Adrenal gland (tissue), 12 donors: Measurements from ENCODE around the gene ACSS3. TPM values are rescaled to one million over a fixed set of nuclear protein-coding genes. Genes with fewer than 3 reads are reported as not detected.

Experiments used
- DNase-seq, 7 donors: peaks; one replicate each; pipeline ENCODE4 v3.0.0-alpha.2; 2019 to 2020
- H3K27ac ChIP-seq, 5 donors: fragments of 200-600 bp; sonication (generic) in 4 of 5; 1 replicate in 3 of 5; 2 replicates in 2 of 5; pipeline versions ENCODE4 v1.5.1 to v1.8.0; 2016 to 2020; ENCODE audit warnings: mild to moderate bottlenecking in 1 of 5
- H3K27me3 ChIP-seq: fragments of 200-600 bp; 2 replicates; pipeline ENCODE4 v1.8.0; 2021
- H3K36me3 ChIP-seq, 2 donors: fragments of 200-600 bp; replicated peaks in 1 of 2; 1 replicate in 1 of 2; 2 replicates in 1 of 2; pipeline versions ENCODE4 v1.5.1 to v1.8.0; 2018 to 2022
- H3K4me1 ChIP-seq, 2 donors: fragments of 200-600 bp; replicated peaks in 1 of 2; 1 replicate in 1 of 2; 2 replicates in 1 of 2; pipeline versions ENCODE4 v1.5.1 to v1.8.0; 2018 to 2021
- H3K4me3 ChIP-seq, 4 donors: fragments of 200-600 bp; sonication (generic) in 3 of 4; one replicate each; pipeline ENCODE4 v1.5.1; 2016 to 2018
- H3K9me3 ChIP-seq, 3 donors: fragments of 200-600 bp; sonication (generic) in 1 of 3; replicated peaks in 1 of 3; 1 replicate in 2 of 3; 2 replicates in 1 of 3; pipeline versions ENCODE4 v1.5.1 to v1.8.0; 2016 to 2021
- CTCF ChIP-seq, 6 experiments: fragments of 450-650 bp in 4 of 6; fragments of 200-600 bp in 2 of 6; sonication (generic) in 1 of 6; IDR thresholded peaks; 1 replicate in 5 of 6; 2 replicates in 1 of 6; pipeline versions ENCODE4 v1.5.1 to v1.8.0; 2016 to 2021; ENCODE audit warnings: antibody characterized with exemption in 6 of 6, mild to moderate bottlenecking in 2 of 6, moderate library complexity in 1 of 6
- POLR2A ChIP-seq, 2 donors: fragments of 450-650 bp; IDR thresholded peaks; one replicate each; pipeline ENCODE4 v1.6.1; 2017; ENCODE audit warnings: antibody characterized with exemption in 2 of 2, mild to moderate bottlenecking in 2 of 2, moderate library complexity in 1 of 2
- WGBS, 4 donors: extraction: QIAGEN DNeasy Blood & Tissue Kit in 2 of 4; methylation state at CpG; one replicate each; pipeline versions ENCODE4 v1.1.5 to v1.1.7; 2013 to 2017; 5-methylcytosine and 5-hydroxymethylcytosine counted together
- intact Hi-C, 2 donors: fragments of 100-400 bp; cut with DNase I; formaldehyde crosslinking; loops; one replicate each; pipeline versions ENCODE4 v1.14.1 to v1.15.0; 2022 to 2023
- polyA plus RNA-seq, 3 donors: library from polyadenylated mRNA; stranded (reverse); fragments of 200-250 nt in 2 of 3; fragments of 350-450 nt in 1 of 3; fragmentation: Illumina TruSeq in 1 of 3; extraction: RNeasy Lipid Tissue Mini Kit (QIAGEN cat#74804) in 1 of 3; gene quantifications; one replicate each; pipeline ENCODE4 v1.2.3, GENCODE V29; 2013 to 2014
- total RNA-seq, 9 donors: library from RNA; depleted of rRNA in 4 of 9; stranded (reverse); fragments of >200 nt in 4 of 9; fragments of 120-200 nt in 1 of 9; fragmentation: NEBNext Ultra II Directional in 1 of 9; extraction: Animal tissue kit (Norgen Biotek cat#: 25700) in 1 of 9; gene quantifications; one replicate each; pipeline versions ENCODE4 v1.1.0 to v1.2.4, GENCODE V29; 2013 to 2023
- donor health status: healthy with polysubstance abuse.
- donor health status: Bipolar disorder and iron deficiency.
- donor health status: DM: yes; HTN: yes; CAD: no.
- donor health status: DM: no; HTN: no; CAD: no.
- donor health status: DM: no; HTN: no; CAD: no.
- donor health status: DM: yes; HTN: yes; CAD: no.

ACSS3 gene
- total and polyA plus RNA-seq, 12 donors, result 5.3 to 90.0 (median 36.1) TPM

- H3K4me3 ChIP-seq, result no peak overlapping the region
- H3K9me3 ChIP-seq, result no peaks in the 10 kb centered on the region
- H3K36me3 ChIP-seq, result no peaks in the 10 kb centered on the region
- no peak overlapping the region for H3K27ac ChIP-seq
- intact Hi-C loops, result loop anchor here in 1 of 2 donors (5.0 kb wide), 1 partner anchor 418 kb away; no protein-coding TSS in a partner anchor
- no peaks in the 10 kb centered on the region for H3K27me3 ChIP-seq
- TF ChIP-seq POLR2A (IDR thresholded peaks at IDR 0.05) (no peak), CTCF (IDR thresholded peaks at IDR 0.05) (no peak)
- WGBS, 4 donors, result 92 to 95% (median 93%) methylated on average over 7 of the region's 7 CpGs
- peaks cover 0 to 9% of the 10 kb centered on the region in 2 donors for H3K4me1 ChIP-seq
- no peak for DNase-seq
Measured at GRCh38 chr12:81255456-81255855, 177.6 kb downstream of the ACSS3 start.

GRCh38 chr12:81255947-81256346 is 178.1 kb downstream of the ACSS3 start:
- Histone ChIP-seq H3K27me3 (no peaks in the 10 kb centered on the region), H3K4me3 (no peak overlapping the region), H3K9me3 (no peaks in the 10 kb centered on the region), H3K36me3 (no peaks in the 10 kb centered on the region), H3K4me1 (peaks cover 0 to 9% of the 10 kb centered on the region in 2 donors), H3K27ac (no peak overlapping the region)
- WGBS, 4 donors, result 93 to 96% (median 95%) methylated on average over 2 of the region's 2 CpGs
- DNase-seq, result no peak
- no peak for TF ChIP-seq POLR2A (IDR thresholded peaks at IDR 0.05)
- no peak for TF ChIP-seq CTCF (IDR thresholded peaks at IDR 0.05)
- intact Hi-C loops, result loop anchor here in 1 of 2 donors (5.0 kb wide), 1 partner anchor 419 kb away; no protein-coding TSS in a partner anchor

- Histone ChIP-seq H3K27ac (no peak overlapping the region), H3K9me3 (no peaks in the 10 kb centered on the region), H3K4me3 (no peak overlapping the region), H3K27me3 (no peaks in the 10 kb centered on the region), H3K4me1 (peaks cover 0 to 9% of the 10 kb centered on the region in 2 donors), H3K36me3 (no peaks in the 10 kb centered on the region)
- no peak for TF ChIP-seq POLR2A (IDR thresholded peaks at IDR 0.05)
- peak; percentile 30 to 73 (median 54) for TF ChIP-seq CTCF (IDR thresholded peaks at IDR 0.05)
- WGBS, 4 donors, result 45 to 50% (median 48%) methylated on average over 4 of the region's 4 CpGs
- peak in 1 of 7 donors; percentile 26 for DNase-seq
- intact Hi-C loops, result loop anchor here in 1 of 2 donors (5.0 kb wide), 1 partner anchor 421 kb away; no protein-coding TSS in a partner anchor
Measured at GRCh38 chr12:81257947-81258551, 180.2 kb downstream of the ACSS3 start.

- TF ChIP-seq POLR2A (IDR thresholded peaks at IDR 0.05) (no peak), CTCF (IDR thresholded peaks at IDR 0.05) (no peak)
- Histone ChIP-seq H3K4me3 (no peak overlapping the region), H3K27ac (no peak overlapping the region), H3K27me3 (no peaks in the 10 kb centered on the region), H3K9me3 (no peaks in the 10 kb centered on the region), H3K36me3 (no peaks in the 10 kb centered on the region), H3K4me1 (peaks cover 0 to 9% of the 10 kb centered on the region in 2 donors)
- intact Hi-C loops, result loop anchor here in 1 of 2 donors (5.0 kb wide), 1 partner anchor 422 kb away; no protein-coding TSS in a partner anchor
- 70 to 87% (median 83%) methylated on average over 4 of the region's 4 CpGs for WGBS, 4 donors
- no peak for DNase-seq
Measured at GRCh38 chr12:81259360-81259759, 181.5 kb downstream of the ACSS3 start.
